ENCODE data around the gene CDC14A.

CDC14A gene

DNA sequence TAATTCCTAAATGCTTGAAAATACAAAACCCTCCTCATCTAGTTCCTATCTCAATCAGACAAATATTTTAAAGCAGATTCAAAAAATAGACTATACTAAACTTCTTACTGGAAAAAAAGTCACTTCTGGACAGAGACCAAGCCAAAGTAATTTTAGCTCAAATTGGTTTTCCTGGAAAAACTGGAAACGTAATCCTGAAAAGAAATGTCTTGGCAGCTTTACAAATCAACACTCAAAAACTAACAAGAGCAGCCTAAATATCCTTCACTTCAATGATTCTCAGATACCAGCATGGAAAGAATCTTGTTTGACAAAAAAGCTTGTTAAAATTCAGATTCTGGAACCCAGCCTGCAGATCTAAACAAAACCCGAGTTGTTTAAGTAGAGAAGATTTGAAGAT lies 176.6 kb downstream of the CDC14A start:
- in situ Hi-C loops (cut with MboI; ENCODE audit: low sequenced_read_pairs): no loop called here

DNA sequence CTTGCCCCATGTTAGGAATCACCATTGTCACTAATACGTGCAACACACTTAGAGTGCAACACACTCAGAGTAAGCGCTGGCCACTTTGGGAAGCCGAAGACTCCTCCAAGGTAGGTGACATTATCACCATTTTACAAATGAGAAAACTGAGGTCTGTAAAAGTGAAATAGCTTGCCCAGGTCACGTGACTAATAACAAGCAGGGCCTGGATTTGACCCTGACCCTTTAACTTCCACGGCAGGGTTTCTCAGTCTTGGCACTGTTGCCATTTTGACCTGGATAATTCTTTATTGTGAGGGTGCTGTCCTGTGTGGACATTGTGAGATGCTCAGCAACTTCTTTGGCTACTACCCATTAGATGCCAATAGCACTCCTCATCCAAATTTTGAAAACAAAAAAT lies 177.8 kb downstream of the CDC14A start:
- in situ Hi-C loops (cut with MboI; ENCODE audit: low sequenced_read_pairs): no loop called here

DNA sequence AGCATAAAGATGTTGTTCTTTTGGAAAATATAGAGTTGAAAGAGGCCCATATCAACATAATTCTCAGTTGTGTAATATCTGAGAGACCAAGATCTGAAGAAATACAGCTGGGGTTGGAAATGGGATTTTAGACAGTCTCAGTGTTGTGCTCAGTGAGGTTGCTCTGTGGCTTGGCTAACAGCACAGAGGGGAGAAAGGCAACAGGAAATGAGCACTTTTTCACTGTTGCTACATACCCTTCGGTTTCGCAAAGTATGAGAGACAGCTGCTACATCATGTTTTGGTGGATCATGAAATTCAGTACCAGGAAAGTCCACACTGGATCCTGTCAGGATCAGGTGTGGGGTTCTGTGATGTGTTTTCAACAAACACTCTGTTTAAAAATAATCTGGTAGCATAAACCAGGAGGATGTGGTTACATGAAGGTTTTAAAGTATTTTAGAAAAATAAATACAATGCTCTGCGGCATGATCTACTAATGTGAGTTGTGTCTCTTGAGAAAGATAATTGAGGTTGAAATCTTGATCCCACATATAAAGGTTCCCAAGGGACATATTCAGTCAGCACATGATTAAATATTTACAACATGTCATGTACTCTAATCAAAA lies 178.7 kb downstream of the CDC14A start:
- in situ Hi-C loops (cut with MboI; ENCODE audit: low sequenced_read_pairs): no loop called here

DNA sequence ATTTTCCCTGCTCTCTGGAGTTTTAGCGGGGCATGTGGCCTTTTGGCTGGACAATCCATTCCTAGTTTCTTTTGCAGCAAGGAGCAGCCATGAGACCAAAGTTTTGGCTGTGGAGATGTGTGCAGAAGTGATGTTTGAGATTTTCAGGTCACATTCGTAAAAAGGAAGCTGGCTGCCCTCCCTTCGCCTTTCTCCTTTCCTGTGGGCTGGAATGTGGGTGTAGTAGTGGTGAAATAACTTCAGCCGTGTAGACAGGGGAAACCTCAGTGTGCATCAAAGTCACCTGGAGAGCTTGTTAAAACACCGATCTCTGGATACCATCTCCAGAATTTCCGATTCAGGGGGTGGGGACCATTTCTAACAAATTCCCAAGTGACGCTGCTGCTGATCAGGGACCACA lies 180.3 kb downstream of the CDC14A start:
- in situ Hi-C loops (cut with MboI; ENCODE audit: low sequenced_read_pairs): no loop called here

DNA sequence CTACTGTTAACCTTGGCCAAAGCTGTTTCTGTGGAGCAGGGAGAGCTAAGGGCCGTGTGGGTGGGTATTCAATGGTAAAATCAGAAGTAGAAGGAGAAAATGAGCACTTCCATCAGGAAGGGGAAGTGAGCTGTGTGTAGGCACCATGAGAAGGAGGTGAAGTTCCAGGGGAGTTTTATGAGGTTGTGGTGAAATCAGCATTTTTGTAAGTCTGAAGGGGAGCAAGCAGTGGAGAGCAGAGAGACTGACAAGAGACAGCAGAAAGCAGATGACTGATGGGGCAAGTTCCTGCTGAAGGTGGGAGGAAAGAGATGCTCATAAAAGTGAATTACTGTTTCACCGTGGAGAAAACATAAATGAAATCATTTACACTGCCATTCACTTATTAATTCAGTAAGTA lies 183.0 kb downstream of the CDC14A start:
- in situ Hi-C loops (cut with MboI; ENCODE audit: low sequenced_read_pairs): no loop called here

DNA sequence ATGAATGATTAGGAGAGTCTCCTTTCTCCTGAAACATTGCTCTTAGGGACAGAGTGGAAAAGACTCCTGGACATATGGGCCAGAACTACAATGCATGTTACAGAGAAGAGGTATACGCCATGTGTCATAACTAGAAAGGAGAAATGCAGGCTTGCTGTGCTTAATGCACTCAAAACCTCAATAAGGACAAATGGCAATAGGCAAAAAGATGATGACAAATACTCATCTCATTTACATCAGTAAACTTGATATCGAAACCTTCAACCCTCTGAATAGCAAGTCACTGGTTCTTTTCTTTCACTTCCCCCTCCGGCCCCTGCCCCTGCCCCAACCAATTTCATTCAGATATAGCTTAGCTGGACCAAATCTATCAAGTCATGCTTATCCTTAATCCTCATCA lies 183.7 kb downstream of the CDC14A start:
- in situ Hi-C loops (cut with MboI; ENCODE audit: low sequenced_read_pairs): no loop called here

DNA sequence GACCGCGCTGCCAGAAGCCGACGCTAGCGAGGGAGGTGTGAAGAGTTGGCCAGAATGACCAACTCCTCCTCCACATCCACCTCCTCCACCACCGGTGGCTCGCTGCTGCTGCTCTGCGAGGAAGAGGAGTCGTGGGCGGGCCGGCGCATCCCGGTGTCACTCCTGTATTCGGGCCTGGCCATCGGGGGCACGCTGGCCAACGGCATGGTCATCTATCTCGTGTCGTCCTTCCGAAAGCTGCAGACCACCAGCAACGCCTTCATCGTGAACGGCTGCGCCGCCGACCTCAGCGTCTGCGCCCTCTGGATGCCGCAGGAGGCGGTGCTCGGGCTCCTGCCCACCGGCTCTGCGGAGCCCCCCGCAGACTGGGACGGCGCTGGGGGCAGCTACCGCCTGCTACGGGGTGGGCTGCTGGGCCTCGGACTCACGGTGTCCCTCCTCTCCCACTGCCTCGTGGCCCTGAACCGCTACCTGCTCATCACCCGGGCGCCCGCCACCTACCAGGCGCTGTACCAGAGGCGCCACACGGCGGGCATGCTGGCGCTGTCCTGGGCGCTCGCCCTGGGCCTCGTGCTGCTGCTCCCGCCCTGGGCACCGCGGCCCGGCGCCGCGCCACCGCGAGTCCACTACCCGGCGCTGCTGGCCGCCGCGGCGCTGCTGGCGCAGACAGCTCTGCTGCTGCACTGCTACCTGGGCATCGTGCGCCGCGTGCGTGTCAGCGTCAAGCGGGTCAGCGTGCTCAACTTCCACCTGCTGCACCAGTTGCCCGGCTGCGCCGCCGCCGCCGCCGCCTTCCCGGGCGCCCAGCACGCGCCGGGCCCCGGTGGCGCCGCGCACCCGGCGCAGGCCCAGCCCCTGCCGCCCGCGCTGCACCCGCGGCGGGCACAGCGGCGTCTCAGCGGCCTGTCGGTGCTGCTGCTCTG lies 186.9 kb downstream of the CDC14A start:
- in situ Hi-C loops (cut with MboI; ENCODE audit: low sequenced_read_pairs): no loop called here

DNA sequence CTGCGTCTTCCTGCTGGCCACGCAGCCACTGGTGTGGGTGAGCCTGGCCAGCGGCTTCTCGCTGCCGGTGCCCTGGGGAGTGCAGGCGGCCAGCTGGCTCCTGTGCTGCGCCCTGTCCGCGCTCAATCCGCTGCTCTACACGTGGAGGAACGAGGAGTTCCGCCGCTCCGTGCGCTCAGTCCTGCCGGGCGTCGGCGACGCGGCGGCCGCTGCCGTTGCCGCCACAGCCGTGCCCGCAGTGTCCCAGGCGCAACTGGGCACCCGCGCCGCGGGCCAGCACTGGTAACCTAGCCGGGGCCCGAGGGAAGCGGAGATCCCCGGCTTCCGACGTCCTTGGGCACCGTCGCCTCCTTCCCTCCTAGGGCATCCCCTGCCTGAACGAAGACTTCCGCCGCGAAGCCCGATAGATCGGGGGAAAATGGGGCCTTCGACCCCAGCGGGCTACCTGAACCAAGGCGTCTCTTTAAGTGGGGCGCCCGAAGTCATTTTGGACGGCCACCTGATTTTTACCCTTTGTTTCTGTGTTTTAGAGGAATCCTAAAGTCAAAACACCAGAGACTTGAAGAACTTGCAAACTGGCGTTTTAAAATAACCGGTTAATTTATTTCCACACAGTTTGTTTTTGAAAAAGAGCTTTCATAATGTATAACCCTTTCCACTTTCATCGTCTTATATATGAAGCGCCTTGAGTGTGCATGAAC lies 187.7 kb downstream of the CDC14A start:
- in situ Hi-C loops (cut with MboI; ENCODE audit: low sequenced_read_pairs): no loop called here

DNA sequence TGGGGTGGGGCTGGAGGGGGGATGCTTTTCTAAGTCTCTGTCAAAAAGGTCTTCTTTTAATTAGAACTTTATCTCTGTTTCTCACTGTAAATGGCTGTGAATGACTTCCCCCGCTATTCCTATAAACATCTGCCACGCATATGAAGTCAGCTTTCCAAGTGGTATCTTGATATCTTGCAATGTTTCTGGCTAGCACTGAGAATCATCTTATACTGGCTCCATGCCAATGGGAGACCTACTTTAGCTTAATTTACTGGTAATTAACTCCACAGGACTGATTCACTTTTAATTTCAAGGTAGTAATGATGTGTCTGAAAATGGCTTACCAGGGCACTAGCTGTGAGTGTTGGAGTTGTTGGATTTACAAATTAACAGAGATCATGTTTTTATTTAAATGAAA lies 190.0 kb downstream of the CDC14A start:
- in situ Hi-C loops (cut with MboI; ENCODE audit: low sequenced_read_pairs): no loop called here

DNA sequence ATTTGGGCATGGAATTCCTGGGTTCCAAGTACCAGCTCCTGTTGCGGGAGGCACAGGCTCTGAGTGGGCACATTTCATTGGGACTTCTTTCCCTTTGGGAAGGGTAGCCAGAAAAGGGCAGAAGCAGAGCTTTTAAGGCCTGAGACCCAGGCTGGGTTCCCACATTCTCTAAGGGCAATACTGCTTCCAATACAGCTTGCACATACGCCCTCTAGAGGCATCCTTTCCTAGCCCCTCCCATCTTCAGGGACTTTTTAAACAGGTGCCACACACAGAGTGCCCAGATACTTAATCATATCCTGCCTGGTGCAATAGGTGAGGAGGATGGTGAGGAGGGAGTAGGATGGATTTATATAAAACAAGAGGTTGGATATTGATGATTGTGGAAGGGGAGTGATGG lies 191.3 kb downstream of the CDC14A start:
- in situ Hi-C loops (cut with MboI; ENCODE audit: low sequenced_read_pairs): no loop called here

DNA sequence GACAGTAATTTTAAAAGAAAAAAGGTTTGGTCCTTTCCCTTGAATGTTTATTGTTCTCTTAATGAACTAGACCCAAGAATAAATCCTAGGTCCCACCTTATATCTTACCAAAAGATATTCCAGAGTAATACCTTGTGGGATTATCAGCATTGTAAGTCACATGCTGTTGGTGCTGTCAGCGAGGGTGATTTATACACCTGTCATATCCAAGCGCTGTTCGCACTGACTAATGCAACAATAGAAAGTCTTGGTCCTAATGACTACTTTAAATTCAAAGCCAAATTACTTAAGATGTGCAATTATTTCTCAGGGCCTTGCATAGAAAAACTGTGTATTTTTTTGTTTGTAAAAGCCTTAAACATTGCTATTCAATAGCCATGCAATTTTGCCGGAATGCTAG lies 192.5 kb downstream of the CDC14A start:
- in situ Hi-C loops (cut with MboI; ENCODE audit: low sequenced_read_pairs): no loop called here

DNA sequence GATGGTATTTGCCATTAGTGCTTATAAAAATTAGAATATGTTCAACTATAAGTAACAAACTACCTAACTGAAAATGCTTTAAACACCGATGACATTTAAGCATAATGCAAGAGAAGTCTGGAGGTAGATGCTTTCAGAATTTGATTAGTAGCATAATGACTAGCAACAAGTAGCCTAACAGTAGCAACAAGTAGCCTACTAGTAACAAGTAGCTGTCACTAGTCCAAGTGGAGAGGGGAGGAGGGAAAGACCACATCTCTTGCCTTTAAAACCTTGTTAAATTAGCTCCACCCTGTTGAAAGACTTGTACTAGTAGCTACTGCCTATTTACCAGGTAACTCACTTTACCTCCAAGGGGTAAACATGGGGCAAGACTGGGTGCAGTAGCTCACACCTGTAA lies 193.5 kb downstream of the CDC14A start:
- in situ Hi-C loops (cut with MboI; ENCODE audit: low sequenced_read_pairs): no loop called here

DNA sequence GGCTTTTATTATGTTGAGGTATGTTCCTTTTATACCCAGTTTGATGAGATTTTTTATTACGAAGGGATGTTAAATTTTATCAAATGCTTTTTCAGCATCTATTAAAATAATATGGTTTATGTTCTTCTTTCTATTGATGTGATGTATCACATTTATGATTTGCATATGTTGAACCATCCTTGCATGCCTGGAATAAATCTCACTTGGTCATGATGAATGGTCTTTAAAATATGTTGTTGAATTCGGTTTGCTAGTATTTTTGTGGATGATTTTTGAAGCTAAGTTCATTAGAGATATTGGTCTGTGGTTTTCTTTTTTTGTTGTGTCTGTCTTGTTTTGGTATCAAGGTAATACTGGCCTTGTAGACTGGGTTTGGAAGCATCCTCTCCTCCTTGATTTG lies 199.7 kb downstream of the CDC14A start:
- in situ Hi-C loops (cut with MboI; ENCODE audit: low sequenced_read_pairs): no loop called here

DNA sequence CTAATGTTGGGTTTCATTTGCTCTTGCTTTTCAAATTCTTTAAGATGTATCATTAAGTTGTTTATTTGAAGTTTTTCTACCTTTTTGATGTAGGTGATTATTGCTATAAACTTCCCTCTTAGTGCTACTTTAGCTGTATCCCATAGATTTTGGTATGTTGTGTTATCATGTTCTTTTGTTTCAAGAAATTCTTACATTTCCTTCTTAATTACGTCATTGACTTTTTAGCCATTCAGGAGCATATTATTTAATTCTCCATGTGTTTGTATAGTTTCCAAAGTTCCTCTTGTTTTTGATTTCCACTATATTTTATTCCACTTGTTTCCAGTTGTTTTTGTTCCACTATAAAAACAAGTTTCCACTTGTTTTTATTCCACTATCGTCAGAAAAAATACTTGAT lies 200.6 kb downstream of the CDC14A start:
- in situ Hi-C loops (cut with MboI; ENCODE audit: low sequenced_read_pairs): no loop called here

DNA sequence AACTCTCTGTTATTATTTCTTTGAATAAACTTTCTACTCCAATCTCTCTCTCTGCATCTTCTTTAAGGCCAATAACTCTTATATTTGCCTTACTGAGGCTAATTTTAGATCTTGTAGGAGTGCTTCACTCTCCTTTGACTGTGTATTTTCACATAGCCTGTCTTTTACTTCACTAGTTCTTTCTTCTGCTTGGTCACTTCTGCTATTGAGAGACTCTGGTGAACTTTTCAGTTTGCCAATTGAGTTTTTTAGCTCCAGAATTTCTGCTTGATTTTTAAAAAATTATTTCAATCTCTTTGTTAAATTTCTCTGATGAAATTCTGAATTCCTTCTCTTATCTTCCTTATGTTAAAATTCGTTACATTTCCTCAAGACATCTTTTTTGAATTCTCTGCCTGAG lies 203.9 kb downstream of the CDC14A start:
- in situ Hi-C loops (cut with MboI; ENCODE audit: low sequenced_read_pairs): no loop called here

DNA sequence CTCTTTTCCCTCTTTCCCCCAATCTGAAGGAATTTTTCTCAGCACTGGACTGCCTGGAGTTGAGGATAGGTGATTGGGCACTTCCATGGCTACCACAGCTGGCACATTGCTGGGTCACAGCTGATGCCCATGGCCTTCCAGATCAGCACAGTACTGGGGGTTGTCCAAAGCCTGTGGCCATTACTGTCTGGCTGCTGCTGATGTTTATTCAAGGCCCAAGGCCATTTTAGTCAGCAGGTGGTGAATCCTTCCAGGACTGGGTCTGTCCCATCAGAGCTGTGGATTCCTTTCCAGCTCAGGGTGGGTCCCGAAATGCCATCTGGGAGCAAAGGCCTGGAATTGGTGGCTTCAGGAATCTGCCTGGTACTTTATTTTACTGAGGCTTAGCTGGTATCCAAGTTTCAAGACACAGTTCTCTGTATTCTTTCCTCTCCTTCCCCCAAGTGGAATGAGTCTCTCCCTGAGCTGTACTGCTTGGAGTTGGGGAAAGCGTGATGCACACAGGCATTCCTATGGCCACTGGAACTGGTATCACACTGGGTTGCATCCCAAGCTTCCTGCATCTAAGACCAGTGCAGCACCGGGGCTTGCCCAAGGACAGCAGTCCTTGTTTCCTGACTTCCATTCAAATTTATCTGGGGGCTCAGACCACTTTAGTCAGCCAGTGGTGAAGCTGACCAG lies 204.8 kb downstream of the CDC14A start:
- in situ Hi-C loops (cut with MboI; ENCODE audit: low sequenced_read_pairs): no loop called here

DNA sequence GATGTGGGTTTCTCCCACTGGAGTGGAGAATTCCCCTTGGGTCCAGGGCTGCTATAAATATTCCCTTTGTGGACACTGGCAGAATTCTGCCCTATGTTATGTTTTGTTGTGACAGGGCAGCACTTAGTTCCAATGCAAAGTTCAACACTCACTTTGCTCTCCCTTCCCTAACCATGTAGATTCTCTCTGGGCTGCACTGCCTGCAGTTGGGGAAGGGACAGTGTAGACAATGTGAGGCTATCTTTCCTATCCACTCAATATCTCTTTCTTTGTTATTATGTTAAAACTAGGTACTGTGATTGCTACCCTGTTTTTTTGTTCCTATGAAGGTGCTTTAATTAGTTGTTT lies 205.3 kb downstream of the CDC14A start:
- in situ Hi-C loops (cut with MboI; ENCODE audit: low sequenced_read_pairs): no loop called here

DNA sequence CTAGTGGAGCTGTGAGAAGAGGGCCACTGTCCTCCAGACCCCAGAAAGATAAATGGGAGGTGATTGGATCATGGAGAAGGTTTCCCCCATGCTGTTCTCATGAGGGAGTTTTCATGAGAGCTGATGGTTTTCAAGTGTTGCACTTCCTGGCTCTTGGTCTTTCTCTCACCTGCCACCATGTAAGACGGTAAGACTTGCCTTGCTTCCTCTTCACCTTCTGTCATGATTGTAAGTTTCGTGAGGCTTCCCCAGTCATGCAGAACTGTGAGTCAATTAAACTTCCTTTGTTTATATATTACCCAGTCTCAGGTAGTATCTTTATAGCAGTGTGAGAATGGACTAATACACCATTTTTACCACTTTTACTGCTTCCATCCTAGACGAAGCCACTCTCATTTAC lies 213.2 kb downstream of the CDC14A start:
- in situ Hi-C loops (cut with MboI; ENCODE audit: low sequenced_read_pairs): no loop called here

DNA sequence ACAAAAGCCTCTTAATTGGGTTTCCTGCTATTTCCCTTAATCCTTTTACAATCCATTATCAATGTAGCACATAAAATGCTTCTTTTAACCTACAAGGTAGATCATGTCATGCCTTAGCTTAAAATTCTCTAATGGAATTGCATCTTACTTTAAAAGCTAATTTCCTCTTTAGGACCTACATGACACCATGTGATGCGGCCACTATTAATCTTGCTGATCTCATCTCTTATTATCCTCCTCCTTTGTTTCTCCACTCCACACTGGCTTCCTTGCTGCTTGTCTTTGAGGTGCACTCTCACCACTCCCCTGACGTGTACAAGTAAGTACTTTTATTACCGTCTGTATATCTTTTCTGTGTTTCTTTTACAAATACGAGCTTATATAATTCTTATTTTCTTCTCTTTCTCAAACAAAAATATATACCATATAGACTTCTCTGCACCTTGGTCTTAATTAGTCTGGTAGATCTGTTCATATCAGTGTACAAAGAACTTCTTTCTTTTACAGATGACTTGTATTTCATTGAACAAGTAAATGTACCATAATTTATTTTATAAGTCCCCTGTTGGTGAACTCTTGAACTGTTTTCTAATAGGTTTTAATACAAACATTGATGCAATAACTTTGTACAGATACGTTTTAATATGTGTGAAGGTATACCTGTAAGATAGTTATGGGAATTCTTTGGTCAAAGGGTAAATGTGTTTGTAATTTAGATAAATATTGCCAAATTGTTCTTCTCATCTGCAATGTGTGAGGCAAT lies 213.8 kb downstream of the CDC14A start:
- in situ Hi-C loops (cut with MboI; ENCODE audit: low sequenced_read_pairs): no loop called here

DNA sequence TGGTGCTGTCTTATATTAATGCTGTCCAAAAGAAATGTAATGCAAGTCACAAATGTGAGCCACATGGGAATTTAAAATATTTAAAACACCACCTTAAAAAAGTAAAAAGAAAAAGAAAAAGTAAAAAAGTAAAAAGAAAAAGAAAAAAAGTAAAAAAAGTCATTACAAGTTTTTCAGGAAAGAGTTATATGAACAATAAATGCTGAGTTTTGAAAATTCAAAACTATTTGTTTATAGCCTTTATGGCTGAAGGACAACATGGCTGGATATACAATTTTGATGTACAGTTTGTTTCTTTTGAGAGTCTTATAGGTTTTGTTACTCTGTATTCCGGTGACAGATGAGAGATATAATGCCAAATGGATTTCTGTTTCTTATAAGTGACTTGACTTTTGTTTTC lies 214.8 kb downstream of the CDC14A start:
- in situ Hi-C loops (cut with MboI; ENCODE audit: low sequenced_read_pairs): no loop called here

Data from HL-60/S4 treated with retinoic acid at 250 ng/mL for 4 days and 3 days (cell line).